GM19193 (cell line): Measurements from ENCODE around the gene PLEK.
A peak's percentile ranks its signal among the peaks of the same experiment; 100 is the strongest.

ENCODE experiments used
- POLR2A ChIP-seq: IDR thresholded peaks from 4 replicates; pipeline ENCODE4 v1.6.1; 2011; ENCODE audit not compliant: insufficient read depth, insufficient read length; ENCODE audit errors: extremely low read depth

The PLEK gene

GRCh38 chr2:68344031-68344430, 21.1 kb upstream of the PLEK start:
- no peak for TF ChIP-seq POLR2A

DNA sequence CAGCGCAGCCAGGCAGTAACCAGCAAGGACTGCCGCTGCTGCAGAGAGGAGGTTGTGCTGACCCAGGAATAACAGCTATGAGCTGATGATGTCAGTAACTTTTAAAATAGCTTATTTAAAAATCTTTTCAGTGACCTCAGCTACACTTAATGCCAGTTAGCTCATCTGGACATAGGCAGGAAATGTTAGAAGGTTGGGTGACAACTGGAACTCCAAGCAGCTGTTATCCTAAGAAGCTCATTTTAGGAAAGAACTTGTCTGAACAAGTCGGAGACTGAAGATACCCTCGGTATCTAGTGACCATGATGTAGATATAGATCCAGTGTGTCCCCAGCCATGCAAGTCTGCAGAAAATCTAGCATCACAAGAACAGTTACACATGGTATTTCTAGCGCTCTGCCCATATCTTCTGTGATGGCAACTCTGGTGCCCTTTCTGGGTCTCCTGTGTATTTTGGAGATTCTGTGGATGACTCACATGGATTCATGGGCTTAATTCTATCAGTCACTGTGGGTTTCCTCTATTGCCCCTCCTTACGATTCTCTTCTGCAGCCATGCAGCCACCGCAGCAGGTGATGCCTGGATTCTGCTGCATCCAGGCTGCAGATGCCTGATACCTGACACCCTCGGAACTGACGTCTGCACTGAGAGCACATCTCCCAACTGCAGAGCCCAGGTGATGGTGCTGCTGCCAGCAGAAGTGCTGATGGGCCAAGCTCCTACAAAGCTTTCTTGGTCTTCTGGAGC, 19.8 kb upstream of the PLEK start:
- TF ChIP-seq POLR2A, result no peak

DNA sequence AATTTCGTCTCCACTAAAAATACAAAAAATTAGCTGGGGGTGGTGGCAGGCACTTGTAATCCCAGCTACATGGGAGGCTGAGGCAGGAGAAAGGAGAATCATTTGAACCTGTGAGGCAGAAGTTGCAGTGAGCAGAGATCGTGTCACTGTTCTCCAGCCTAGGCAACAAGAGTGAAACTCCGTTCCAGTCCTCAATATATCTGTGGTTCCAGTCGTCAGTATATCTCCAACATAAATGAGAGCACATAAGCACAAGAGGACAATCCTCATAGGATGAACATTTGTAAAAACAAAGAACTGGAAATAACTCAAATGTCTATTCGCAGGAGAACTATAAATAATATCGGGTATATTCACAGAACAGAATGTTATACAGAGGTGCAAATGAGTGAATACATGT, 13.1 kb upstream of the PLEK start:
- no peak for TF ChIP-seq POLR2A

DNA sequence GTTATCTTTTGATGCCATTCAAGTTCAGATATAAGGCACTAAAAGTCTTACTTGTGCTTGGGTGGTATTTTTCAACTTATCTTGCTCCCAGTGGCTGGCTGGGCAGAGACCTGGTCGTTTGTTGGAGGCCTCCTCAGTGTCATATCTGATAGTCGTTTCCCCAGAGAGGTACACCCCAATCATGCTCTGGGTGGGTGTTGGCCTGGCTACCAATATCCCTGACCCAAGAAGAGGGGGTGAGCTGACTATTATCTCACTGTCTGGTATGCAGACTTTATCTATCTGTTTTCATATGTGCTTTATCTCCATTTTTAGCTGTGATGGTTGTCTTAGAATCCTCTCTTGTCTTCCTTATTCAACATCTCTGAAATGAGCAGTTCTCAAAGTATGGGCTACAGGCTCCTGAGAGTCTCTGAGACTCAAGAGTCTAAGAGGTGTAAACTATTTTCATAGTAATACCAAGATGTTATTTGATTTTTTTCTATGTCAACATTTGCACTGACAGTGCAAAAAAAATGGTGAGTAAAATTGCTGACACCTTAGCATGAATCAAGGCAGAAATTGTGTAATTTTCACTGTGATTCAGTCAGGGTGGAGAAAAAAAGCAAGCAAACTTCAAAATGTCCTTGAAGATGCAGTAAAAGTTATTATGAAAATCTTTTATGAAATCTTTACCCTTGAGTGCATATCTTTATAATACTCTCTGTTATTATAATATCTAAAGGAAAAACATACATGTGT, 12.3 kb upstream of the PLEK start:
- TF ChIP-seq POLR2A, result no peak

- no peak for TF ChIP-seq POLR2A
These were observed 8.4 kb upstream of the PLEK start for GRCh38 chr2:68356599-68357239.

GRCh38 chr2:68357605-68358337, 7.3 kb upstream of the PLEK start:
- TF ChIP-seq POLR2A, result no peak

- no peak for TF ChIP-seq POLR2A
These were observed 5.2 kb upstream of the PLEK start for GRCh38 chr2:68359889-68360288.

GRCh38 chr2:68362069-68362468, 3.0 kb upstream of the PLEK start:
- peak; percentile 54 for TF ChIP-seq POLR2A

DNA sequence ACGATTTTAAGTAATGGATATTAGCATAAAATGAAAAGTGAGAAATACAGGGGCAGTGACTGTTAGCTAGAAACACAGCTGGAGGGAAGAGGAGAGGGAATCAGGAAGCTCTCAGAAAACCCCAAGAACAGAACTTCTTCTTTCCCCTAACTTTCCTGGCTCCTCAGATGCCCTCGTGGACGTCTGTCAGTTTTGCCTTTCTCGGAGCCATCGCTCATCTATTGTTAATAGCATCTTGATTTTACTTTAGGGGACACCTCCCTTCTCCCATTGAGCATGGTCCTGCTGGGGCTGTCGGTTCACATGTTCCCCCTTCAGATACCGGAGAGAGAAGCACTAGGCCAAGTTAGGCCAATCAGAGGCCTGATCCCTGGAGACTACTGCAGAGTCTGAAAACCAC, 2.3 kb upstream of the PLEK start:
- no peak for TF ChIP-seq POLR2A

- TF ChIP-seq POLR2A, result no peak
These were observed 1.4 kb upstream of the PLEK start for GRCh38 chr2:68363721-68364120.

DNA sequence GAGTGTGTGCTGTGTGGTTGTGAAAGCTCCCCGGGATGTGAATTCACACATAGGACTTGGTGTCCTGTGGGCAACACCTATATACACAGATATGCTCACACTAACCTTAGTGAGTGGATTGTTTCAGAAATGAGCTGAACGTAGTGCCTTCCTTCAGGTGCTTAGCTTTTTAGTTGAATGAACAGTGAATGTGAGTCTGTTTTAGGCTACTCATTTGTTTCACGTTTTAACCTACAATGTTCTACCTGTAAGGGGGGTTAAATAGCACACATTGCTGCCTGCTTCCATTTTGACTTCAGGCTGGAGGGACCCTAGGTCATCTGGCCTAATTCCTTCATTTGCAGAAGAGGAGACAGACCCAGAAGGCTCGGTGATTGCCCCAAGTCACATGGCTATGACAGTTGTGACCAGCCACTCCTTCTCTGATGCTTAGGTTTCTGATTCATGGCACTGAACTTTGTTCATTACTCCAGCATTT, 1.0 kb downstream of the PLEK start:
- TF ChIP-seq POLR2A, result no peak

DNA sequence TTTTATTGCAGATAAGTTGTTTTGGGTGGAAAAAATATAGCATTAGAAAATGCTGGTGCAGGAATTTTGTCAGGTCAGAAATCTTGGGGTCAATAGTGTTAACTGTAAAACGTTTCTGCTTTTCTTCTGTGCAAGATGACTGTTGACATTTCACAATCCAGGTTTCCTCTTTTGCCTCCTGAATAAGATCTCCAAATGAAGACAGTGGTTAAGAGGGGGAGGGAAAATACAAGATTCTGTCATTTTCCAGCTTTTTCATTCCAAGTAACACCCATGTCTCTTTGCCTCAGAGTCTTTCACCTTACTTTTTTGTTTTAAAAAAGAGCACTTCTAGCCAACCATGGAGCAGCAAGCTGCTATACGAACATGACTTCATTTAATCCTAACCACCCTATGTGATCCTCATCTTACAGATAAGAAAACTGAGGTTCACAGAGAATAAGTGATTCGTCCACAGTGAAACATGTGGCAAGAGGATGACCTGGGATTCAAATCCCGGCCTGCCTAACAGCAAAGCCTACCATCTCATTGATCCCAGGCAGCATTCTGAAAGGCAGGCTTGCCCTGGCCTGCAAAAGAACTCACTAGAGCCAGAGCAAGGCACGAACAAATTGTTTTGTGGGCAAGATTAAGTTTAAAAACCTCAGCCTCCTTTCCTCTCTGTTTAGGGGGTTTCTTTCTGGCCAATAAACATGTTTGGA, 3.0 kb downstream of the PLEK start:
- no peak for TF ChIP-seq POLR2A

- no peak for TF ChIP-seq POLR2A
These were observed 3.7 kb downstream of the PLEK start for GRCh38 chr2:68368654-68369336.

- TF ChIP-seq POLR2A, result no peak
These were observed 4.3 kb downstream of the PLEK start for GRCh38 chr2:68369337-68369734.
